Liver (tissue), 9 donors: ENCODE measurements around the gene ARMC2. TPM values are rescaled to one million over a fixed set of nuclear protein-coding genes. Genes with fewer than 3 reads are reported as not detected.

ENCODE experiments used
- DNase-seq: peaks from one replicate; pipeline ENCODE4 v3.0.0-alpha.2; 2017; ENCODE audit warnings: low spot score
- H3K27ac ChIP-seq, 2 donors: one replicate each; pipeline ENCODE4 v1.7.0; 2013; ENCODE audit warnings: inconsistent platforms in 2 of 2, low read length in 2 of 2, control low read depth in 1 of 2, low read depth in 1 of 2, mild to moderate bottlenecking in 1 of 2
- H3K27me3 ChIP-seq, 4 donors: one replicate each; pipeline versions ENCODE4 v1.6.1 to v1.7.0; 2013; ENCODE audit warnings: low read length in 3 of 4, inconsistent platforms in 1 of 4, mild to moderate bottlenecking in 1 of 4, moderate library complexity in 1 of 4; ENCODE audit not compliant: control insufficient read depth in 4 of 4, insufficient read depth in 4 of 4
- H3K36me3 ChIP-seq, 4 donors: one replicate each; pipeline versions ENCODE4 v1.6.1 to v1.7.0; 2013; ENCODE audit warnings: low read length in 3 of 4, mild to moderate bottlenecking in 3 of 4, low read depth in 1 of 4, moderate library complexity in 1 of 4; ENCODE audit not compliant: control insufficient read depth in 4 of 4, insufficient read depth in 3 of 4
- H3K4me1 ChIP-seq, 4 donors: one replicate each; pipeline versions ENCODE4 v1.6.1 to v1.7.0; 2013; ENCODE audit warnings: low read length in 3 of 4, mild to moderate bottlenecking in 3 of 4, moderate library complexity in 1 of 4; ENCODE audit not compliant: control insufficient read depth in 4 of 4, insufficient read depth in 4 of 4
- H3K4me3 ChIP-seq, 3 donors: one replicate each; pipeline versions ENCODE4 v1.6.1 to v1.7.0; 2013; ENCODE audit warnings: low read length in 3 of 3, control low read depth in 1 of 3, low read depth in 1 of 3, mild to moderate bottlenecking in 1 of 3
- H3K9ac ChIP-seq, 2 donors: one replicate each; pipeline ENCODE4 v1.7.0; 2013; ENCODE audit warnings: low read length in 2 of 2, mild to moderate bottlenecking in 2 of 2, moderate library complexity in 2 of 2, control low read depth in 1 of 2, low read depth in 1 of 2
- H3K9me3 ChIP-seq, 4 donors: one replicate each; pipeline versions ENCODE4 v1.6.1 to v1.7.0; 2013; ENCODE audit warnings: low read length in 3 of 4; ENCODE audit not compliant: control insufficient read depth in 4 of 4
- EGR1 ChIP-seq, 2 donors: IDR thresholded peaks; 2 replicates each; pipeline ENCODE4 v1.6.1; 2016 to 2018; ENCODE audit warnings: antibody characterized with exemption in 2 of 2, low read depth in 2 of 2
- FOXA1 ChIP-seq: IDR thresholded peaks from 2 replicates; pipeline ENCODE4 v1.6.1; 2016; ENCODE audit warnings: antibody characterized with exemption
- FOXA2 ChIP-seq: IDR thresholded peaks from 2 replicates; pipeline ENCODE4 v1.6.1; 2016; ENCODE audit warnings: antibody characterized with exemption
- GABPA ChIP-seq, 2 donors: IDR thresholded peaks in 1 of 2; conservative IDR thresholded peaks in 1 of 2; 2 replicates each; pipeline ENCODE4 v1.6.1; 2016; ENCODE audit warnings: antibody characterized with exemption in 2 of 2, mild to moderate bottlenecking in 1 of 2, moderate library complexity in 1 of 2
- HNF4A ChIP-seq, 2 donors: conservative IDR thresholded peaks; 2 replicates each; pipeline ENCODE4 v1.6.1; 2016; ENCODE audit warnings: antibody characterized with exemption in 2 of 2, mild to moderate bottlenecking in 2 of 2
- HNF4G ChIP-seq: IDR thresholded peaks from 2 replicates; pipeline ENCODE4 v1.6.1; 2016; ENCODE audit warnings: antibody characterized with exemption
- JUND ChIP-seq, 2 donors: IDR thresholded peaks; 2 replicates each; pipeline ENCODE4 v1.6.1; 2016; ENCODE audit warnings: antibody characterized with exemption in 2 of 2
- NR2F2 ChIP-seq: IDR thresholded peaks from 2 replicates; pipeline ENCODE4 v1.6.1; 2016; ENCODE audit warnings: antibody characterized with exemption
- RXRA ChIP-seq, 2 donors: IDR thresholded peaks; 2 replicates each; pipeline ENCODE4 v1.6.1; 2017 to 2018; ENCODE audit warnings: antibody characterized with exemption in 2 of 2, mild to moderate bottlenecking in 1 of 2
- SP1 ChIP-seq: IDR thresholded peaks from 2 replicates; pipeline ENCODE4 v1.6.1; 2018; ENCODE audit warnings: antibody characterized with exemption, mild to moderate bottlenecking
- TAF1 ChIP-seq: conservative IDR thresholded peaks from 2 replicates; pipeline ENCODE4 v1.6.1; 2016; ENCODE audit warnings: antibody characterized with exemption, mild to moderate bottlenecking
- YY1 ChIP-seq: IDR thresholded peaks from 2 replicates; pipeline ENCODE4 v1.6.1; 2016; ENCODE audit warnings: antibody characterized with exemption, mild to moderate bottlenecking
- WGBS: extraction: QIAGEN DNeasy Blood & Tissue Kit; methylation state at CpG from one replicate; pipeline ENCODE4 v1.1.7; 2013; 5-methylcytosine and 5-hydroxymethylcytosine counted together
- polyA plus RNA-seq, 2 donors: library from polyadenylated mRNA; stranded (reverse) in 1 of 2; unstranded in 1 of 2; fragments of 200-250 nt in 1 of 2; fragments of >200 nt in 1 of 2; fragmentation: Nextera tagmentation in 1 of 2; extraction: Ambion mirVana in 1 of 2; gene quantifications; one replicate each; pipeline versions ENCODE4 v1.2.1 to v1.2.3, GENCODE V29; 2013 to 2015
- total RNA-seq, 2 donors: library from RNA; depleted of rRNA; stranded (reverse); fragments of >200 nt; gene quantifications; one replicate each; pipeline ENCODE4 v1.2.3, GENCODE V29; 2014
- TF ChIP-seq, protein P1 (sequence below): IDR thresholded peaks from 2 replicates; pipeline ENCODE4 v1.6.1; 2016; ENCODE audit warnings: antibody characterized with exemption, mild to moderate bottlenecking
- TF ChIP-seq, protein P2 (sequence below): fragments of 150-350 bp; IDR thresholded peaks from 2 replicates; pipeline ENCODE4 v1.5.1; 2017; ENCODE audit warnings: improper control_type of control experiment, low read depth, low read length; ENCODE audit not compliant: missing input control
- TF ChIP-seq, protein P3 (sequence below): IDR thresholded peaks from 2 replicates; pipeline ENCODE4 v1.6.1; 2016; ENCODE audit warnings: antibody characterized with exemption
- TF ChIP-seq, protein P4 (sequence below): IDR thresholded peaks from 2 replicates; pipeline ENCODE4 v1.6.1; 2016; ENCODE audit warnings: antibody characterized with exemption
- donor health status: healthy.
- donor health status: healthy.
- donor health status: healthy.
- donor health status: healthy.
- donor health status: healthy.

Gene ARMC2
- total and polyA plus RNA-seq, 4 donors = 0.24 to 1.5 (median 0.73) TPM

- DNase-seq = no peak
- Histone ChIP-seq H3K27ac (no peak overlapping the region), H3K4me1 (peaks cover 3 to 25% (median 20%) of the 10 kb centered on the region in 4 donors), H3K36me3 (no peaks in the 10 kb centered on the region), H3K4me3 (no peak overlapping the region), H3K27me3 (no peaks in the 10 kb centered on the region), H3K9me3 (no peaks in the 10 kb centered on the region), H3K9ac (no peak overlapping the region)
- 58% methylated on average over 2 of the region's 2 CpGs for WGBS
- TF ChIP-seq HNF4A (conservative IDR thresholded peaks at IDR 0.05) = no peak
- TF ChIP-seq JUND (IDR thresholded peaks at IDR 0.05) = no peak
- TF ChIP-seq HNF4G = no peak
- no peak for TF ChIP-seq YY1
- TF ChIP-seq, protein P1, sequence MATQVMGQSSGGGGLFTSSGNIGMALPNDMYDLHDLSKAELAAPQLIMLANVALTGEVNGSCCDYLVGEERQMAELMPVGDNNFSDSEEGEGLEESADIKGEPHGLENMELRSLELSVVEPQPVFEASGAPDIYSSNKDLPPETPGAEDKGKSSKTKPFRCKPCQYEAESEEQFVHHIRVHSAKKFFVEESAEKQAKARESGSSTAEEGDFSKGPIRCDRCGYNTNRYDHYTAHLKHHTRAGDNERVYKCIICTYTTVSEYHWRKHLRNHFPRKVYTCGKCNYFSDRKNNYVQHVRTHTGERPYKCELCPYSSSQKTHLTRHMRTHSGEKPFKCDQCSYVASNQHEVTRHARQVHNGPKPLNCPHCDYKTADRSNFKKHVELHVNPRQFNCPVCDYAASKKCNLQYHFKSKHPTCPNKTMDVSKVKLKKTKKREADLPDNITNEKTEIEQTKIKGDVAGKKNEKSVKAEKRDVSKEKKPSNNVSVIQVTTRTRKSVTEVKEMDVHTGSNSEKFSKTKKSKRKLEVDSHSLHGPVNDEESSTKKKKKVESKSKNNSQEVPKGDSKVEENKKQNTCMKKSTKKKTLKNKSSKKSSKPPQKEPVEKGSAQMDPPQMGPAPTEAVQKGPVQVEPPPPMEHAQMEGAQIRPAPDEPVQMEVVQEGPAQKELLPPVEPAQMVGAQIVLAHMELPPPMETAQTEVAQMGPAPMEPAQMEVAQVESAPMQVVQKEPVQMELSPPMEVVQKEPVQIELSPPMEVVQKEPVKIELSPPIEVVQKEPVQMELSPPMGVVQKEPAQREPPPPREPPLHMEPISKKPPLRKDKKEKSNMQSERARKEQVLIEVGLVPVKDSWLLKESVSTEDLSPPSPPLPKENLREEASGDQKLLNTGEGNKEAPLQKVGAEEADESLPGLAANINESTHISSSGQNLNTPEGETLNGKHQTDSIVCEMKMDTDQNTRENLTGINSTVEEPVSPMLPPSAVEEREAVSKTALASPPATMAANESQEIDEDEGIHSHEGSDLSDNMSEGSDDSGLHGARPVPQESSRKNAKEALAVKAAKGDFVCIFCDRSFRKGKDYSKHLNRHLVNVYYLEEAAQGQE = no peak
- no peak for TF ChIP-seq GABPA (IDR thresholded peaks at IDR 0.05 in 1 of 2, conservative IDR thresholded peaks at IDR 0.05 in 1 of 2)
- TF ChIP-seq, protein P2, sequence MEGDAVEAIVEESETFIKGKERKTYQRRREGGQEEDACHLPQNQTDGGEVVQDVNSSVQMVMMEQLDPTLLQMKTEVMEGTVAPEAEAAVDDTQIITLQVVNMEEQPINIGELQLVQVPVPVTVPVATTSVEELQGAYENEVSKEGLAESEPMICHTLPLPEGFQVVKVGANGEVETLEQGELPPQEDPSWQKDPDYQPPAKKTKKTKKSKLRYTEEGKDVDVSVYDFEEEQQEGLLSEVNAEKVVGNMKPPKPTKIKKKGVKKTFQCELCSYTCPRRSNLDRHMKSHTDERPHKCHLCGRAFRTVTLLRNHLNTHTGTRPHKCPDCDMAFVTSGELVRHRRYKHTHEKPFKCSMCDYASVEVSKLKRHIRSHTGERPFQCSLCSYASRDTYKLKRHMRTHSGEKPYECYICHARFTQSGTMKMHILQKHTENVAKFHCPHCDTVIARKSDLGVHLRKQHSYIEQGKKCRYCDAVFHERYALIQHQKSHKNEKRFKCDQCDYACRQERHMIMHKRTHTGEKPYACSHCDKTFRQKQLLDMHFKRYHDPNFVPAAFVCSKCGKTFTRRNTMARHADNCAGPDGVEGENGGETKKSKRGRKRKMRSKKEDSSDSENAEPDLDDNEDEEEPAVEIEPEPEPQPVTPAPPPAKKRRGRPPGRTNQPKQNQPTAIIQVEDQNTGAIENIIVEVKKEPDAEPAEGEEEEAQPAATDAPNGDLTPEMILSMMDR = no peak
- TF ChIP-seq EGR1 (IDR thresholded peaks at IDR 0.05; ENCODE audit: low read depth in 2 of 2) = no peak
- TF ChIP-seq, protein P3, sequence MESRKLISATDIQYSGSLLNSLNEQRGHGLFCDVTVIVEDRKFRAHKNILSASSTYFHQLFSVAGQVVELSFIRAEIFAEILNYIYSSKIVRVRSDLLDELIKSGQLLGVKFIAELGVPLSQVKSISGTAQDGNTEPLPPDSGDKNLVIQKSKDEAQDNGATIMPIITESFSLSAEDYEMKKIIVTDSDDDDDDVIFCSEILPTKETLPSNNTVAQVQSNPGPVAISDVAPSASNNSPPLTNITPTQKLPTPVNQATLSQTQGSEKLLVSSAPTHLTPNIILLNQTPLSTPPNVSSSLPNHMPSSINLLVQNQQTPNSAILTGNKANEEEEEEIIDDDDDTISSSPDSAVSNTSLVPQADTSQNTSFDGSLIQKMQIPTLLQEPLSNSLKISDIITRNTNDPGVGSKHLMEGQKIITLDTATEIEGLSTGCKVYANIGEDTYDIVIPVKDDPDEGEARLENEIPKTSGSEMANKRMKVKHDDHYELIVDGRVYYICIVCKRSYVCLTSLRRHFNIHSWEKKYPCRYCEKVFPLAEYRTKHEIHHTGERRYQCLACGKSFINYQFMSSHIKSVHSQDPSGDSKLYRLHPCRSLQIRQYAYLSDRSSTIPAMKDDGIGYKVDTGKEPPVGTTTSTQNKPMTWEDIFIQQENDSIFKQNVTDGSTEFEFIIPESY = no peak
These were observed 46.9 kb upstream of the ARMC2 start for GRCh38 chr6:108801366-108801765.

DNA sequence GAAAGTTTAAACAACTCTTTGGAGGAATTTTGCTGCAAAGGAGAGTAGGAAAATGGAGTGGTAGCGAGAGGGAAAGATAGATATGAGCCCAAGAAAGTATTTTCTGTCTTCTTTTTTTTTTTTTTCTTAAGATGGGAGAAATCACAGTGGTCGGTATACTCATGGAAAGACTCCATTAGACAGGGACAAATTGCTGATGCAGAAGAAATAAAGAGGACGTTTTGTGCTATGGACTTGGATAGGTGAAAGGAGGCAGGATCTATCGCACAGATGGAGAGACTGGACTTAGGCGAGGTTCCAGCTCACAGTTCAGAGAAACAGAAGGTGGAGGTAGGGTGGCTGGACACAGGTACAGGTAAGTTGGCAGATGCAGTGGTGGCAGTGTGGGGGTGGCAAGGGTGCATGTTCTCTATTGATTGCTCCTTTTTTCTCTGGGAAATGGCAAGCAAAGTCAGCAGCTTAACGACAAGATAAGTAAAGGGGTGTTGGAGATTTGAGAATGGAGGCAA, 44.2 kb upstream of the ARMC2 start:
- DNase-seq = no peak
- Histone ChIP-seq H3K9ac (no peak overlapping the region), H3K27ac (no peak overlapping the region), H3K4me1 (no peaks in the 10 kb centered on the region), H3K9me3 (no peaks in the 10 kb centered on the region), H3K27me3 (no peaks in the 10 kb centered on the region), H3K4me3 (no peak overlapping the region), H3K36me3 (no peaks in the 10 kb centered on the region)
- TF ChIP-seq GABPA (IDR thresholded peaks at IDR 0.05 in 1 of 2, conservative IDR thresholded peaks at IDR 0.05 in 1 of 2) = no peak
- TF ChIP-seq NR2F2 = no peak
- TF ChIP-seq, protein P3 = no peak
- TF ChIP-seq, protein P4, sequence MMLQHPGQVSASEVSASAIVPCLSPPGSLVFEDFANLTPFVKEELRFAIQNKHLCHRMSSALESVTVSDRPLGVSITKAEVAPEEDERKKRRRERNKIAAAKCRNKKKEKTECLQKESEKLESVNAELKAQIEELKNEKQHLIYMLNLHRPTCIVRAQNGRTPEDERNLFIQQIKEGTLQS = no peak
- TF ChIP-seq SP1 = no peak
- no peak for TF ChIP-seq FOXA2
- TF ChIP-seq HNF4G = no peak
- no peak for TF ChIP-seq JUND (IDR thresholded peaks at IDR 0.05)
- no peak for TF ChIP-seq RXRA (IDR thresholded peaks at IDR 0.05)
- TF ChIP-seq FOXA1 = no peak
- no peak for TF ChIP-seq TAF1
- no peak for TF ChIP-seq HNF4A (conservative IDR thresholded peaks at IDR 0.05)
- WGBS = 82% methylated on average over 6 of the region's 6 CpGs
